GM21526 (cell line): Measurements from ENCODE around the gene RIC8B.
"Not testable (repeated sequence)": the region's sequence is repeated elsewhere in the genome, so short reads cannot be mapped to it uniquely, and the experiment has no call there.

Experiments used
- ATAC-seq: cut with Tn5 transposase; IDR thresholded peaks from one replicate; pipeline ENCODE4 v1.9.1; 2021; ENCODE audit warnings: moderate library complexity; ENCODE audit not compliant: unreplicated experiment, low FRiP score

The RIC8B gene

DNA sequence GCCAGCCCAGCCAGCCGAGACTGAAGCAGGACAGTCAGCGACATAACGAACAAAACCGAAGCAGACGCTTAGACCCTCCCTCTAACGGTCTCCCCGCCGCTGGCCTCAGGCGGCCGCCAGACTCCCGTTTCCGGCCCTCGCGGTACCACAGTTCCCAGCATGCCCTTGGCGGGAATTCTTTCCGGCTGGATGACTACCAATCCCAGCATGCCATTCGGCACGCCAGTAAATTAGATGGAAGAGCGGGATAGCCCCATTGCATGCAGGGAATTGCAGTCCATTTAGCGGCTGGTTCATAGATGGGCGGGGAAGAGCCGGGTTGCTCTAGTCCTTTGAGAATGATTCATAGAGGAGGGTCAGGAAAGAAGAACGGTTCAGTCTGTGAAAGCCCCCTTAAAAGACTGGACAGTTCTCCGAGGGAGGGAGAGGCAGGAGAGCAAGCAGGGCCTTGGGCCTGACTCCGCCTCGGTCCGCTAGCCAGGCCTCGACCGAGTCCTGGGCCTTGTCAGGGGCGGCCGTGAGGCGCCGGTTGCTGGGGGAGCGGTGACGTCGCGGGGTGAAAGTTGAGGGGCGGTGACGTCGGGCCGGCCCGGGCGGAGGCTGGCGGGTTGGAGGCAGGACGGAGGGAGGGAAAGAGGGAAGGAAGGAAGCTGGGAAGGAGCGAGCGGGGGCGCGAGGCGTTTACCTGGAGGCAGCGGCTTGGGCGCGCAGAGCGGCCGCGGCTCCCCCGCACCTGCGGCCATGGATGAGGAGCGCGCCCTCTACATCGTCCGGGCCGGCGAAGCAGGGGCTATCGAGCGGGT lies at the start of gene RIC8B:
Gene RIC8B (plus strand): TSS at position 678 of the 803 bp plus-strand sequence. CDS start 64 bp downstream, at position 742.
- peak; percentile 90 for ATAC-seq

- no peak for ATAC-seq
These were observed 49.5 kb upstream of the RIC8B start for GRCh38 chr12:106724934-106725333.

DNA sequence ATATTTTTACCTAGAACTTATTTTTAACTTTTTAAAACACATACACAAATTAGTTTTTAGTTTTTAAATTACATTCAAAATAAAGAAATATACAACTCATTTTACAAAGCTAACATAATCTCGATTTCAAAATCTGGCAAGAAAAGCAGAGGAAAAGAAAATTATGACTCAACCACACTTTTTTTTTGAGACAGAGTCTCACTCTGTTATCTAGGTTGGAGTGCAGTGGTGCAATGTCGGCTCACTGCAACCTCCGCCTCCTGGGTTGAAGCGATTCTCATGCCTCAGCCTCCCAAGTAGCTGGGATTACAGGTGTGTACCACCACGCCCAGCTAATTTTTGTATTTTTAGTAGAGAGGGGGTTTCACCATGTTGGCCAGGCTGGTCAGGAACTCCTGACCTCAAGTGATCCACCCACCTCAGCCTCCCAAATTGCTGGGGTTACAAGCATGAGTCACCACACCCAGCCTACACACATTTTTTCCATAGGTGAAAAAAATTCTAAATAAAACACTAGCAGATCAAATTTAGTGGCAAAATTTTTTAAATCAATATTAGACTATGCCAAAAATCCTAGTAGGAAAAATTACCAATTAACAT lies 47.8 kb upstream of the RIC8B start:
- not testable (repeated sequence) for ATAC-seq

DNA sequence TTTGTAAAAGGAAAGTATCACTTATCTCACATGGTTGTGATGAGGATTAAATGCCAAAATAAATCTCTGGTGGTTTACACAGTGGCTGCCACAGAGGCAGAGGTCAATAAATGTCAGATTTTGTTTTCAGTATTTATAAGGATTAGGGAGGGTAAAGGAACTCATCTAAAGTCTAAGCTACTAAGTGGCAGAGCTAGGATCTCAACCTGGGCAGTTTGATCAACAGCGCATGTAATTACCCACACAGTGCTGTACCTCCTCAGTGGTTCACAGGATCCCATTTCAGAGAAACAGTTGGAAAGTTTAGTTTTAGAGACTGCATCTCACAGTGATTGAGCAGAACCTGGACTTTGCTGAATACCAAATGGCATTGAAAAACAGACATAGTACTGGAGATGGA lies 44.9 kb upstream of the RIC8B start:
- no peak for ATAC-seq

DNA sequence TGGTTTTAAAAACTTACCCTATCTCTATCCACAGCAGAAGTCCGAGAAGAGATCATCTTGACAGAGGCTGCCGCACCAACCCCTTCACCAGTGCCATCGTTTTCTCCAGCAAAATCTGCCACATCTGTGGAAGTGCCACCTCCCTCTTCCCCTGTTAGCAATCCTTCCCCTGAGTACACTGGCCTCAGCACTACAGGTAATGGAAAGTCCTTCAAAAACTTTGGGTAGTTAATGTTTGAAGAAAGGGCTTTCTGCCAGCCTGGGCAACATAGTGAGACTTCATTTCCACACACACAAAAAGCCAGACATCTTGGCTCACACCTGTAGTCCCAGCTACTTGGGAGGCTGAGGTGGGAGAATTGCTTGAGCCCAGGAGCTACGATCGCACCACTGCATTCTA lies 41.6 kb upstream of the RIC8B start:
- ATAC-seq, result no peak

GRCh38 chr12:106733660-106734059 lies 40.8 kb upstream of the RIC8B start:
- no peak for ATAC-seq

DNA sequence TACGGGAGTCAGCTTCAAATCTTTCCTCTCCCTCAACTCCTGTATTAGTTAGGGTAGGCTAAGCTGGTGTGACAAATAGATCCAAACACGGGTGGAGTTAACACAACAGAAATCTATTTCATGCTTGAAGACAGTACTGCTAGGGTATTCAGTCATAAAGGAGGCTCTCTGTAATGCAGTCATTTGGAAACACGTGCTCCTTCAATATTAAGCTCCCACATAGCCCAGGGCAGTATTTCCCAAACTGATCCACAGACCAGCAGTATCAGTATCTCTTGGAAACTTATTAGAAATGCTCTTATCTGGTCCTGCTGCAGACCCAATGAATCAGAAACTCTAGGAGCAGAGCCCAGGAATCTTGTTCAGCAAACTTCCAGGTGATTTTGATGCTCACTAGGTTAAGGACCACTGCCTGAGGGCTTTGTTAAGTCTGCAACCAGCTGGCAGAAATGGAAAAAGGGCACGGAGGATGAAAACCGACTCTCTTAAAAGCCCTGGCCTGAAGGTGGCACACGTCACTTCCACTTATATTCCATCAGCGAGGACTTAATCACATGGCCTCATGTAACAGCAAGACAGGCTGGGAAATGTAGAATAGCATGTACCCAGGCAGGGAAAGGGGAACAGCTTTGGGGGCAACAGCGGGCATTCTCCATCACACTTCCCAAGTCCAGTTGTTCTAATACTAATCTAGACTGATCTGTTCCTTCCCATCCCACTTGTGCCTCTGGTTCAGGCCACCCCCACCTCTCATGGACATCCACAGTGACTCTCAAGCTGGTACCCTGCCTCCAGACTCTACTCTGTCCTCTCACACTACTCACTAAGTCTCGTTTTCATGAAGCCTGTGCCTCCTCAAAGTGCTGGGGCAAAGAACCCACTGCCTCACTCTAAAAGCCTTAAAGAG lies 38.2 kb upstream of the RIC8B start:
- ATAC-seq, result no peak

DNA sequence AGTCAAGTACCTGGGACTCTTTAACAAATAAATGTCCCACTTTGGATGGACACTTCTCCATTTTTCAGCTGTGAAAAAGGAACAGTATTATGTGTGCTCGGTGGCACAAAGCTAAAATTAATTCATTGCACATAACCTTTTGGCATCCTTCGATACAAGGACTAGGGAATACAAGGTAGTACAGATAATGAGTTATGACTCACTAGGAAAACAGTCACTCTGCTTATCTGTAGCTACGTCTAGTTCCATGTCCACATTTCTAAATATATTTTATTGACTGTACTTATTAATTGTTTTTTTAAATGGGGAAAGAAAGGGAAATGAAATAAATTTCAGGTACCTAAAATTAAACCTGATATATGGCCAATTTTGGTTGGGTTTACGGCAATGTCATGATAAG lies 35.2 kb upstream of the RIC8B start:
- ATAC-seq, result no peak

GRCh38 chr12:106739815-106740530 lies 34.5 kb upstream of the RIC8B start:
- ATAC-seq, result no peak

DNA sequence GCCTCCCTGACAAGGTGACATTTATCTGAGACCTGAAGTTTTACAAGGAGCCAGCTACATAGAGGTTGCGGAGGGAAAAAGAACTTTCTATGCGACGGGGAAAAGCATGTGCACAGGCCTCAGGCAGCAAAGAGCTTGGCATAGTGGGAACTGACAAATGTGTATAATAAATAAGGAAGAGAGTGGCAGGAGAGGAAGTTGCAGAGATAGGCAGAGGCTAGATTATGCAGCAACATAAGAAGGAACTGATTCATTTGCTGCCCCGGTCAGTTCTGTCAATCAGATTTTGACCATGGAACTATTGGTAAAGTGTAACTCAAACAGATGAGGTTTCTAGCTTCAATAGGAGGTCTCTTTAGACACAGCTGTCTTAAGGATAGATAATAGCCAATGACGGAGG lies 33.7 kb upstream of the RIC8B start:
- ATAC-seq, result no peak

GRCh38 chr12:106741247-106741646 lies 33.2 kb upstream of the RIC8B start:
- ATAC-seq, result no peak

DNA sequence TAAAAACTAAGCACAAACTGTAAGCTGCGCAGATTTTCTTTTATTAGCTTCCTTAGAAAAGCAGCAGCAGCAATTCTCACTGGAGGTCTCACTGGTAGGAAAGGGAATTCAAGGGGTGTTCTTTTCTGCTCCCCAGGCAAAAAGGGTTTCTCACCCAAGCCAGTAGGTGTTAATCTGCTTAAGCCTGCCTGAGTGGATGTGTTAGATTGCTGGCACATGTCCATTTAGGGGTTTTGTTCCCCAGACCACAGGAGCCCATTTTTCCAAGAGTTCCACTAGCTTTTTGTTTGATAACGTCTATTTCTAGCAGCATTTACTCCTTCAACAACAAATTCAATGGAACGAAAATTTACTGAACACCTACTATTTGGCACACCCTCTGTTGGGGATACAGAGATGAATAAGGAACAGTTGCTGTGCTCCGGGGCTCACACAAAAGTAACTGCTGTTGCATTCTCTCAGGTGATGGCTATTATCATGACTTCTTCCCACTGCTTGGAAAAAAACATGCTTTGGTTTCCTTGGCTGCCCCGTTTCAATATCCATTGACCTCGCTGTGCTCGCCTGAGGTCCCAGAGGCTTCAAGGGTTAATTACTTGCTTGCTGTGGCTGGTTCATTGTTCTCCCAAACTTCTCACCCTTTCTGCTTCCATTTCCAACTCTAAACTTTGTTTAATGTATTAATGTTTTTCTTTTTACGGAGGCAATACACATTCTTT lies 31.1 kb upstream of the RIC8B start:
- no peak for ATAC-seq

GRCh38 chr12:106744600-106744999 lies 29.9 kb upstream of the RIC8B start:
- ATAC-seq, result no peak

DNA sequence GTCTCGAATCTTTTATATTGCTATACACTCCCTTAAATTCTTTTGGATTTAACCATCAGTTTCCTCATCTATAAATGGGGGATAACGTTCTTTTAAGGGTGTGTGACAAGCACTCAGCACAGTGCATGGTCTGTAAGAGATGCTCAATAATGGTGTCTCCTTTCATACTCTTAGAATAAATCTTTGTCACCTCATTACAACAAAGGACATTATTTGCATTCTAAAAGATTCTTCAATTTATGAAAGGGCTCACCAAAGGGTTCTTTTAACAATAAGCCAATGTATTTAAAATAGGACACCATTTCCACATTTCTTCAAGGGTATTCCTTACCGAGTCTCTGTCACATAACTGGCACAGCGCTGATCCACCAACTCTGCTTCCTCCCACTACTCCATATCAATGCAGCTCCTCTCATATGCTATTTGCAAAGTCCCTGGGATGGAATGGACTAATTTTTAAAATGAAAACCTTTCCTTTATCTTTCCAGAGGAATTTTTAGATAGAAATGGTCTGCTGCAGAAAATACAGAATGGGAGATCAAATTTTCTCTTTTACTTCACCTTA lies 29.2 kb upstream of the RIC8B start:
- no peak for ATAC-seq

DNA sequence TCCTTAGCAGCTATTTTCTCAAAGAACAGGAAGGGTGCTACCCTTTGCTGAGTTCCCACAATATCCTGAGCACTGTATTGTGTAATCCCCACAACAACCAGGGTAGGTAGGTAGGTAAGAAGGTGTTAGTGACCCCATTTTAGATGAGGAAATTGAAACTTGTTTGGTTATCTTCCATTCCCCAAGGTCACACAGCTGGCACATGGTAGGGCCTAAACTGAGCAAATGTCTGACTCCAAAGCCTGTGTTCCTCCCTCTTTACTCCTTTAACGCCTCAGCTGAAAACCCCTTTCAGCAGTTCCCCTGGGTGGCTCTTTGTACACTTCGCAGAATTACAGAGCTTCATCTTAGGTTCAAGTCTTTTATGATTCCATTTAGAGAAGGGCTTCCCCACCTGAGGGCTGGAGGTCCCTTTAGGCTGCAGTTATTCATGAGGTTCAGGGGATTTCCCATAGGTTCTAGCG lies 26.5 kb upstream of the RIC8B start:
- no peak for ATAC-seq

GRCh38 chr12:106750524-106750923 lies 24.0 kb upstream of the RIC8B start:
- no peak for ATAC-seq

GRCh38 chr12:106753526-106753925 lies 21.0 kb upstream of the RIC8B start:
- ATAC-seq, result peak; percentile 99

DNA sequence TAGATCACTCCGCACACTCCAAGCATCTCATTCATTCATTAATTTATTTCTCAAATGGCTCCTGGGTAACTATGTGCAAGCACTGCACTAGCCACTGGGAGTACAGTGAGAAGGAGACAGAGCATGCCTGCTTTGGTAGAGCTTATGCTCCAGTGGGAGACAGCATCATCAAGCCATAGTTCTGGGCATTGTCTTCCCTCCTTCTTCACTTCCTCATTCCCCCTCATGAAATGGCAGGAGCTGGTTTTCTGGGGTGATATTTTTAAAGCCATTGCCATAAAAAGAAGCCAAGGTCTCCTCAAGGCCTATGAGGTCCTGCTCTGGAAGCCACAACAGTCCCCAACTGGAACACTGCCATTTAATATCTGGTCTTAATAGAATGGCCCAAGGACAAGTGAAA lies 20.2 kb upstream of the RIC8B start:
- no peak for ATAC-seq

- no peak for ATAC-seq
These were observed 16.7 kb upstream of the RIC8B start for GRCh38 chr12:106757623-106758348.
